Common myeloid progenitor, CD34-positive (primary cell): ENCODE results near the gene ELOVL4.

ENCODE experiments used
- CTCF ChIA-PET: fragments of 350-600 bp; sonication (Branson Sonifier 250); formaldehyde crosslinking; loops from one replicate; lab custom pipeline; 2021; ENCODE audit warnings: antibody characterized with exemption; lab: Charles Lee
- POLR2A ChIA-PET: fragments of 350-600 bp; sonication (Branson Sonifier 250); formaldehyde crosslinking; loops from one replicate; lab custom pipeline; 2021; ENCODE audit warnings: antibody characterized with exemption; lab: Charles Lee
- DNase-seq, 3 donors: peaks; one replicate each; pipeline versions ENCODE4 v3.0.0 to v3.0.0-alpha.2; 2013
- H3K27ac ChIP-seq, 2 experiments: 1 replicate in 1 of 2; 2 replicates in 1 of 2; pipeline ENCODE4 v1.7.0; 2013; ENCODE audit warnings: inconsistent platforms in 2 of 2, low read length in 2 of 2, mild to moderate bottlenecking in 2 of 2, low read depth in 1 of 2, moderate library complexity in 1 of 2; ENCODE audit not compliant: severe bottlenecking in 2 of 2, insufficient read depth in 1 of 2, poor library complexity in 1 of 2
- H3K27me3 ChIP-seq, 5 experiments: replicated peaks in 2 of 5; 1 replicate in 3 of 5; 2 replicates in 2 of 5; pipeline versions ENCODE4 v1.6.1 to v1.7.0; 2013; ENCODE audit warnings: low read length in 4 of 5, mild to moderate bottlenecking in 2 of 5, moderate library complexity in 2 of 5, inconsistent platforms in 1 of 5; ENCODE audit not compliant: insufficient read depth in 5 of 5, control insufficient read depth in 4 of 5
- H3K36me3 ChIP-seq, 4 experiments: 1 replicate in 2 of 4; 2 replicates in 2 of 4; pipeline versions ENCODE4 v1.6.1 to v1.7.0; 2013; ENCODE audit warnings: low read length in 3 of 4, control low read depth in 1 of 4, mild to moderate bottlenecking in 1 of 4; ENCODE audit not compliant: control insufficient read depth in 4 of 4, insufficient read depth in 4 of 4
- H3K4me1 ChIP-seq, 4 experiments: 1 replicate in 3 of 4; 2 replicates in 1 of 4; pipeline versions ENCODE4 v1.6.1 to v1.7.1; 2013; ENCODE audit warnings: low read length in 3 of 4, mild to moderate bottlenecking in 3 of 4, control low read depth in 1 of 4, inconsistent platforms in 1 of 4, moderate library complexity in 1 of 4; ENCODE audit not compliant: control insufficient read depth in 4 of 4, insufficient read depth in 4 of 4; ENCODE audit errors: control extremely low read depth in 1 of 4
- H3K4me3 ChIP-seq, 7 experiments: 1 replicate in 4 of 7; 2 replicates in 3 of 7; pipeline versions ENCODE4 v1.5.1 to v1.7.0; 2013; ENCODE audit warnings: mild to moderate bottlenecking in 7 of 7, low read length in 6 of 7, moderate library complexity in 6 of 7, inconsistent platforms in 2 of 7, low read depth in 2 of 7, control low read depth in 1 of 7; ENCODE audit not compliant: insufficient read depth in 4 of 7, control insufficient read depth in 1 of 7; ENCODE audit errors: extremely low read depth in 1 of 7
- H3K9me3 ChIP-seq, 5 experiments: 1 replicate in 4 of 5; 2 replicates in 1 of 5; pipeline versions ENCODE4 v1.6.1 to v1.7.1; 2013; ENCODE audit warnings: low read length in 4 of 5, mild to moderate bottlenecking in 2 of 5, inconsistent platforms in 1 of 5, low read depth in 1 of 5, moderate library complexity in 1 of 5; ENCODE audit not compliant: control insufficient read depth in 4 of 5, insufficient read depth in 2 of 5; ENCODE audit errors: control extremely low read depth in 1 of 5
- WGBS: methylation state at CpG from one replicate; pipeline ENCODE4 v1.1.5; 2013; ENCODE audit not compliant: insufficient coverage; 5-methylcytosine and 5-hydroxymethylcytosine counted together

The ELOVL4 gene

DNA sequence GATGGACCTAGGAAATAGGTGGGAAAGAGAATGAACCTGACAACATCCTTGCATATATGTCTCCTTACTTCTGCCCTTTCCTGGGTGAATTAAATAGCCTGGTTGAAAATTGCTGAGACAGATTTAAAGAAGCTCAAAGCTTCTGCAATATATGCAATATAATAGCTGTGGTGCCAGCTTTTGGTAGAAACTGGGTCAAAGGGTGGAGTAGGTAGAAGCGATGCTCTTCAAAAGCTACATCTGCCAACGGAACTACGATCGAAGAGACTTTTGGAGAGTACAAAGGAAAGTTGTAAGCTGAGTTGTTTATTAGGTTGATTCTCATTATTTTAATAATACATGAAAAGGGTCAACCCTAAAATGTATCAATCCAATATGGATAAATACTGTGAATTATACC, 34.3 kb upstream of the ELOVL4 start:
- Histone ChIP-seq H3K4me1 (no peaks in the 10 kb centered on the region), H3K27ac (no peak overlapping the region), H3K9me3 (no peaks in the 10 kb centered on the region), H3K27me3 (peaks cover 0 to 2% (median 0%) of the 10 kb centered on the region in 5 experiments), H3K36me3 (no peaks in the 10 kb centered on the region), H3K4me3 (no peak overlapping the region)
- no CpG with 5 or more reads among the region's 4 CpGs for WGBS
- no peak for DNase-seq
- POLR2A ChIA-PET: no interaction called here
- CTCF ChIA-PET: interaction anchor here (0.7 kb wide), 1 partner anchor 648 kb away, joined by 3 read pairs; no protein-coding TSS in a partner anchor

DNA sequence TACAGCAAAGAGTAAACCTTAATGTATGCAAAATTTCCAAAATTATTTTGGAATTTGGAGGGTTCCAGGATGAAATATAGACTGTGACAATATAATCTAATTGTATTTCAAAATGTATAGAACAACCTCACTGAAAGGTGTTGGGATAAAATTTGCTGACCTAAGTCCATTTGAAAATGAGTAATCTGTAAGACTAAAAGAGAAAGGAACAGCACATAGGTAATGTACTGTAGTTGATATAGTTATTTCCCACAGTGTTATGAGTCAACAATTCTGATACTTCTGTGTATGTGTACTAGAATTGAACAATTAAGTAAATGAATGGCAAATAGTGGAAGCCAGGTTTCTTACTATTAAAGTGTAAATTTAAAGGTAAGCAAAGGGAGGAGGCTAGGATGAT, 23.8 kb upstream of the ELOVL4 start:
- DNase-seq: no peak
- ChIA-PET POLR2A (no interaction called here), CTCF (no interaction called here)
- no peak overlapping the region for H3K27ac ChIP-seq
- H3K4me1 ChIP-seq: no peaks in the 10 kb centered on the region
- H3K4me3 ChIP-seq: no peak overlapping the region
- H3K9me3 ChIP-seq: peaks cover 0 to 10% (median 3%) of the 10 kb centered on the region in 5 experiments
- H3K27me3 ChIP-seq: no peaks in the 10 kb centered on the region
- no peaks in the 10 kb centered on the region for H3K36me3 ChIP-seq

DNA sequence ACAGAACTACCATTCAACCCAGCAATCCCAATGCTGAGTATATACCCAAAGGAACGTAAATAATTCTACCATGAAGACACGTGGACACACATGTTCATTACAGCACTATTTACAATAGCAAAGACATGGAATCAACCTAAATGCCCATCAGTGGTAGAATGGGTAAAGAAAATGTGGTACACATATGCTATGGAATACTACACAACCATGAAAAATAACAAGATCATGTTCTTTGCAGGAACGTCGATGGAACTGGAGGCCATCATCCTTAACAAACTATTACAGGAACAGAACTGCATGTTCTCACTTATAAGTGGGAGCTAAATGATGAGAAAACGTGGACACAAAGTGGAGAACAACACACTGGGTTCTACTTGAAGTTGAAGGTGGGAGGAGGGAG, 22.4 kb upstream of the ELOVL4 start:
- no peak for DNase-seq
- WGBS: 100% methylated on average over 1 of the region's 5 CpGs

DNA sequence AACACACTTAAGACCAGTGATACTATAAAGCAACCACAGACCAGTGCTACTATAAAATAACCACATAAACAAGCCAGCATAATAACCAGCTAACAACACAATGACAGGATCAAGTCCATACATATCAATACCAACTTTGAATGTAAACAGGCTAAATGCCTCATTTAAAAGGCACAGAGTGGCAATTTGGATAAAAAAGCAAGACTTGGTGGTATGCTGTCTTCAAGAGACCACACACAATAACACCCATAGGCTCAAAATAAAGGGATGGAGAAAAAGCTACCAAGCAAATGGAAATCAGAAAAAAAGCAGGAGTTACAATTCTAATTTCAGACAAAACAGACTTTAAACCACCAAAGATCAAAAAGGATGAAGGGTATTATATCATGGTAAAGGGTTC, 19.8 kb upstream of the ELOVL4 start:
- H3K36me3 ChIP-seq: no peaks in the 10 kb centered on the region
- ChIA-PET POLR2A (no interaction called here), CTCF (interaction anchor here (0.9 kb wide), 1 partner anchor 28 kb away, joined by 3 read pairs; no protein-coding TSS in a partner anchor)
- H3K4me1 ChIP-seq: no peaks in the 10 kb centered on the region
- no peak overlapping the region for H3K27ac ChIP-seq
- peaks cover 0 to 12% (median 3%) of the 10 kb centered on the region in 5 experiments for H3K9me3 ChIP-seq
- no peak for DNase-seq
- no peaks in the 10 kb centered on the region for H3K27me3 ChIP-seq
- no peak overlapping the region for H3K4me3 ChIP-seq

More for the DNA sequence above, 22.4 kb upstream of the ELOVL4 start:
- ChIA-PET POLR2A (no interaction called here), CTCF (no interaction called here)
- Histone ChIP-seq H3K27ac (no peak overlapping the region), H3K27me3 (no peaks in the 10 kb centered on the region), H3K9me3 (peaks cover 0 to 12% (median 3%) of the 10 kb centered on the region in 5 experiments), H3K4me1 (no peaks in the 10 kb centered on the region), H3K36me3 (no peaks in the 10 kb centered on the region), H3K4me3 (no peak overlapping the region)

DNA sequence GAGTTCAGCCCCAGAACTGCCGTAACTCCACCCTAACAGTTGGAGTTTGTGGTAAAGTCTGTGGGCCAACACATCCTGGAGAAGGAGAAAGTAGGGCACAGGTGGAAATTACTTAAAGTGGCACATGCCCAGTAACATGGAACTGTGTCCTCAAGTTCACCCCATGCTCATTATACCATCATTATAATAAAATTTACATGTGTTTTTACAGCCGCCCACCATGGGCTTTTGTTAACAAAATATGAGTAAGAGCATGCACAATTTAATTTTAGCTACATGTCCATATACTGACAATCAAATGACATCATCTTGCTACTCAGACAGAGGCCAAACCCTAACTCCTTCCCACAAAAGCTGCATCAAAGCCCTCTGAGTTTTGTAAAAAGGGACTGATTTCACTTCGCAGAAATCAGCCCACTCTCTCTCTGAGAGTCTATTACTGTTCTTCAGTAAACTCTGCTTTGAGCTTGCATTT, 17.3 kb upstream of the ELOVL4 start:
- Histone ChIP-seq H3K4me1 (no peaks in the 10 kb centered on the region), H3K9me3 (peaks cover 0 to 8% (median 4%) of the 10 kb centered on the region in 5 experiments), H3K27me3 (no peaks in the 10 kb centered on the region), H3K27ac (no peak overlapping the region), H3K4me3 (no peak overlapping the region), H3K36me3 (no peaks in the 10 kb centered on the region)
- DNase-seq: no peak
- no CpG with 5 or more reads among the region's 3 CpGs for WGBS
- CTCF ChIA-PET: no interaction called here
- POLR2A ChIA-PET: interaction anchor here (0.6 kb wide), 1 partner anchor 83 kb away, joined by 5 read pairs; no protein-coding TSS in a partner anchor

DNA sequence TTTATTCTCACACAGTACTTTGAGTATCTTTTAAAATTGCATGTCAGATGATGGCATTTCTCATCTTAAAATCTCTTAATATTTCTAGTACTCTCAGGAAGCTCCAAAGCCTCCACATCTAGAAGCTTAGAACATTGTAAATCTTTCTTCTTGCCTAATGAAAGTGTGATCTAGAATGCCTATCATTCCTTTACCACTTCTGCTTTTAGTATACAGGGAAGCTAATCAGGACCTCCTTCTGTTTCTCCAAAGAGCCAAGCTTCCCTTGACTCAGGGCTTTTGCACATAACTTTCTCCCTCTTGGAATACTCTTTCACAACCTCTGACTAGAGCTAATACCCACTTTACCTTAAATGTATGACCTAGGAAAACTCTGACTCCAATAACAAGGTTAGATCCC, 7.5 kb upstream of the ELOVL4 start:
- H3K4me1 ChIP-seq: no peaks in the 10 kb centered on the region
- H3K36me3 ChIP-seq: no peaks in the 10 kb centered on the region
- peak in 2 of 3 donors; percentile 35 to 53 for DNase-seq
- POLR2A ChIA-PET: no interaction called here
- peaks cover 0 to 3% (median 0%) of the 10 kb centered on the region in 5 experiments for H3K27me3 ChIP-seq
- H3K4me3 ChIP-seq: no peak overlapping the region
- no peak overlapping the region for H3K27ac ChIP-seq
- H3K9me3 ChIP-seq: no peaks in the 10 kb centered on the region
- CTCF ChIA-PET: interaction anchor here (1.0 kb wide), 1 partner anchor 29 kb away, joined by 3 read pairs; no protein-coding TSS in a partner anchor

DNA sequence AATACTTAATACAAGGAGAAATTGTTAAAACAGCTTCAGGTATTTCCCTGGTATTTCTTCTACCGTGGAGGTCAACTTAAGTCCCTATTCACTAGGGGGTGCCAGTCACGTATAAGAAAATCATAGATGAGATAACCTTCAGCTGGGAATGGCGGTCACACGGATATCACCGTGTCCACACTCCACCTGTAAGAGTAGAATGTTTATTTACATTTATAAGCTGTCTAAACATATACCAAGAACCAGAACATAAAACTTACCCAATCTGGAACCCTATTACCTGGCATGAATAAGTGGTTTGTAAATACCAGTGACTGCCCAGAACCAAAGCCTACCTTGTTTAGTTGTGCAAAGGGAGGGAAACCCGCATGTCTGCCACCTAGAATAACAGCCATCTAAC, 1.9 kb upstream of the ELOVL4 start:
- ChIA-PET POLR2A (no interaction called here), CTCF (interaction anchor here (0.9 to 2.5 kb wide), 10 partner anchors 26 to 150 kb away, joined by 3 to 17 read pairs (median 4); partner anchors contain the start of gene TTK)

More for the DNA sequence above, 1.9 kb upstream of the ELOVL4 start:
- DNase-seq: peak; percentile 83 to 87 (median 86)
- peaks cover 0 to 18% (median 14%) of the 10 kb centered on the region in 4 experiments for H3K4me1 ChIP-seq
- H3K4me3 ChIP-seq: no peak overlapping the region
- WGBS: 14% methylated on average over 1 of the region's 6 CpGs
- H3K36me3 ChIP-seq: no peaks in the 10 kb centered on the region
- no peak overlapping the region for H3K27ac ChIP-seq
- H3K9me3 ChIP-seq: no peaks in the 10 kb centered on the region
- peaks cover 20 to 50% (median 25%) of the 10 kb centered on the region in 5 experiments for H3K27me3 ChIP-seq
